Measurements from ENCODE around the gene ENOX1.

The ENOX1 gene

DNA sequence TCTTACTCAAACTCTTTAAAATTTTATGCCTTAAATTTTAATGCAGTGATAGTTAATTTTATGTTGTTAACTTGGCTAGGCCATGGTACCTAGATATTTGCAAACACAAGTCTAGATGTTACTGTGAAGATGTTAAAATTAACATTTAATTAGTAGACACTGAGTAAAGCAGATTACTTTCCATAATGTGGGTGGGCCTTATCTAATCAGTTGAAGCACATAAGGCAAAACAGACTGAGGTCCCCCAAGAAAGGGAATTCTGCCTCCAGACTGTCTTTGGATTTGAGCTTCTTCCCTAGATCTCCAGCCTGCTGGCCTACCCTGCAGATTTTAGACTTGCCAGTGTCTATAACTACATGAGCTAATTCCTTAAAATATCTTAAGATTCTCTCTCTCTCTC, 294.0 kb downstream of the ENOX1 start:
- H3K27ac ChIP-seq, result no peak overlapping the region
- TF ChIP-seq, protein P1, sequence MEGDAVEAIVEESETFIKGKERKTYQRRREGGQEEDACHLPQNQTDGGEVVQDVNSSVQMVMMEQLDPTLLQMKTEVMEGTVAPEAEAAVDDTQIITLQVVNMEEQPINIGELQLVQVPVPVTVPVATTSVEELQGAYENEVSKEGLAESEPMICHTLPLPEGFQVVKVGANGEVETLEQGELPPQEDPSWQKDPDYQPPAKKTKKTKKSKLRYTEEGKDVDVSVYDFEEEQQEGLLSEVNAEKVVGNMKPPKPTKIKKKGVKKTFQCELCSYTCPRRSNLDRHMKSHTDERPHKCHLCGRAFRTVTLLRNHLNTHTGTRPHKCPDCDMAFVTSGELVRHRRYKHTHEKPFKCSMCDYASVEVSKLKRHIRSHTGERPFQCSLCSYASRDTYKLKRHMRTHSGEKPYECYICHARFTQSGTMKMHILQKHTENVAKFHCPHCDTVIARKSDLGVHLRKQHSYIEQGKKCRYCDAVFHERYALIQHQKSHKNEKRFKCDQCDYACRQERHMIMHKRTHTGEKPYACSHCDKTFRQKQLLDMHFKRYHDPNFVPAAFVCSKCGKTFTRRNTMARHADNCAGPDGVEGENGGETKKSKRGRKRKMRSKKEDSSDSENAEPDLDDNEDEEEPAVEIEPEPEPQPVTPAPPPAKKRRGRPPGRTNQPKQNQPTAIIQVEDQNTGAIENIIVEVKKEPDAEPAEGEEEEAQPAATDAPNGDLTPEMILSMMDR (IDR thresholded peaks at IDR 0.05), result no peak
- no peak for TF ChIP-seq ZFX (IDR thresholded peaks at IDR 0.05; ENCODE audit: borderline replicate concordance)

DNA sequence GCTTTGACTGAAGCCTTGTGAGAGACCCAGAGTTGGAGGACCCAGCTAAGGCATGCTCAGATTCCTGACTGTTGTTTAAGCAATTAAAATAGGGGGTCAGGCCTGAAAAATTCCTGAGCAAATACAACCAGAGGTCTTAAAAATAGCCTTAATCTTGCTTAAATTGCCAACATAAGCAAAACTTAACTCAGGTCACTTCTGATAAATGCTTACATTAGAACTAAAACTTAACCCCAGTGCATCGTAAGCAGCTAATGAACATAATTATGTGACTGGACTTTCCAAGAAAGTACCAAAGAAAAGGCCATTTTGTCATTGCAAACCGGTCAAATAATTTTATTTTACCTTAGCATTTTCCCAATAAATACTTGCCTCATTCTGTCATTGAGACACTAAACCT, 294.5 kb downstream of the ENOX1 start:
- no peak for TF ChIP-seq ZFX (IDR thresholded peaks at IDR 0.05; ENCODE audit: borderline replicate concordance)
- TF ChIP-seq, protein P1 (IDR thresholded peaks at IDR 0.05), result no peak
- no peak overlapping the region for H3K27ac ChIP-seq

DNA sequence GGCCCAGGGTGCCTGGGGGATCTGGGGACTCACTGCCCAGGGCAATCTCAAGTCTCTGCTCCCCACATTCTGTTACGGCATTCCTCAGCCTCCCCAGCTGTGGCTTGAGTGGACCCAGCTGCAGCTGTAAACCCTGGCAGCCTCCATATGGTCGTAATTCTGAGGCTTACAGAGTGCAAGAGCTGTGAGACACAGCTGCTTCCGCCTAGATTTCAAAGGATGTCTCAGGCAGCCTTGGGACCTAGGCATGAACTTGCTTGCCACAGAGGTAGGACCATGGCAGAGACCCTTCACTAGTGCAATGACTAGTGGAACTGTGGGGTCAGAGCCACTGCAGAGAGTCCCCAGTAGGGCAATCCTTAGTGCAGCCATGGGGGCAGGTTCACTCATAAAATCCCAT, 297.5 kb downstream of the ENOX1 start:
- no peak for TF ChIP-seq ZFX (IDR thresholded peaks at IDR 0.05; ENCODE audit: borderline replicate concordance)
- TF ChIP-seq, protein P1 (IDR thresholded peaks at IDR 0.05), result no peak

GRCh38 chr13:43487885-43488284, 298.9 kb downstream of the ENOX1 start:
- TF ChIP-seq, protein P1 (IDR thresholded peaks at IDR 0.05), result no peak
- no peak for TF ChIP-seq ZFX (IDR thresholded peaks at IDR 0.05; ENCODE audit: borderline replicate concordance)
- H3K27ac ChIP-seq, result no peak overlapping the region

More for the DNA sequence above, 297.5 kb downstream of the ENOX1 start:
- no peak overlapping the region for H3K27ac ChIP-seq

DNA sequence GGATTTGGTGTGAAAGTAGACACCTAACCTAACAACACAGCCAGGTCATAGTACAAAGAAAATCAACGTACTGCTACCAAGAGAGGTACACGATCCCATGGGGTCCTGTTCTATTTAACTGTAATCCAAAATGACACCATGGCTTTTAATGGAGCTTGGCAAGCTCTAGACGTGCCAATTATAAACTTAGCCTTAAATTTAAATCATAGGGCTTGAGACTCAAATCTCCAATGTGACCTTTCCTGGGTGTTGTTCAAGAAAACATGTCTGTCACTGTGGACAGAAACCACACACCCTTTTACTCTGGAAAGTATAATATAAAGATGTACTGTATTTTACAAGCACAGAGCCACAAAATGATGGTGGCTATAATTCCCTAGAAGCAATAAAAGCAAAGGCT, 299.3 kb downstream of the ENOX1 start:
- H3K27ac ChIP-seq, result no peak overlapping the region
- no peak for TF ChIP-seq ZFX (IDR thresholded peaks at IDR 0.05; ENCODE audit: borderline replicate concordance)
- TF ChIP-seq, protein P1 (IDR thresholded peaks at IDR 0.05), result no peak

GRCh38 chr13:43484432-43485225, 302.1 kb downstream of the ENOX1 start:
- TF ChIP-seq, protein P1 (IDR thresholded peaks at IDR 0.05), result no peak
- TF ChIP-seq ZFX (IDR thresholded peaks at IDR 0.05; ENCODE audit: borderline replicate concordance), result no peak
- no peak overlapping the region for H3K27ac ChIP-seq

DNA sequence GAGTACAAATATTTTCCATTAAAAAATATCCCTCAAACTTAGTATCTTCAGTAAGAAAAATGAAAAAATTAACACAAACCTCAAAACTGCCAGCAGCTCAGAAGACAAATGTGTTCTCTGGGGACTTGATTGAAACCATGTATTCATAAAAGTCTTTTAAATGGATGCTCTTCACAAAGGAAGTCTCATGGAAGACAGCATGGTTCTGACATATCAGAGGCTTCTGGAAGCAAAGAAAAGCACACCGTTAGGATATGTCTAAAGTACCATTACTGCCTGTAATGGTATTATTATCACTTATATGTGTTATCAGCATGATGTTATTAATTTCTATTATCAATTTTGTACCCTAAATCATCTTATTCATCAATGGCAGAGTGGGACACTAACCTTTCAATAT, 302.8 kb downstream of the ENOX1 start:
- no peak overlapping the region for H3K27ac ChIP-seq
- TF ChIP-seq ZFX (IDR thresholded peaks at IDR 0.05; ENCODE audit: borderline replicate concordance), result no peak
- TF ChIP-seq, protein P1 (IDR thresholded peaks at IDR 0.05), result no peak
